Activated T-cell treated with anti-CD3 and anti-CD28 coated beads, Interleukin-2, amount 50 U/mL, for 1 hour (primary cell): ENCODE results near the gene PCDH18.
"Not testable (repeated sequence)": the region's sequence is repeated elsewhere in the genome, so short reads cannot be mapped to it uniquely, and the experiment has no call there.

Experiments
- DNase-seq: peaks from one replicate; pipeline ENCODE4 v3.0.0-alpha.2; 2020

Gene PCDH18

DNA sequence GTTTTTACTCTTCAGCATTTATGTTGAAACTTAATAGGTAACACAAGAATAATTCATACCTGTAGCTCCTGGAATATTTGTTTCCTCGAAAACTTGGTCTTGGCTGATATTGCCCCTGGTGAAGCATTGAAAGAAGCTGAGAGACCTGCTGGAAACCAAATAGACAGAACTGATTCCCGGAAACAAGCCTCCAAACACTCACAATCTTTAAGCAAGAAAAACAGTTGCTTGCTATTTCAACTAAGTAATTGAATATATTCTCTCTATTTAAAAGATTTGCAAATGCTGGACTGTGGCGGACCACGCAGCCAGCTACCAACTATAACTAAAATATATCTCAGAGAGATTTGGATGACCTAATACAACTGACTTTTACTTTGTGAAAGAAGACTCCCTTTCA, 3.6 kb downstream of the PCDH18 start:
- DNase-seq, result no peak

- DNase-seq, result no peak
These were observed 5.6 kb downstream of the PCDH18 start for GRCh38 chr4:137526681-137527080.

GRCh38 chr4:137524725-137525369, 7.4 kb downstream of the PCDH18 start:
- DNase-seq, result no peak

GRCh38 chr4:137523329-137523728, 9.0 kb downstream of the PCDH18 start:
- DNase-seq, result no peak

GRCh38 chr4:137521053-137521452, 11.2 kb downstream of the PCDH18 start:
- DNase-seq, result no peak

- no peak for DNase-seq
These were observed 12.9 kb downstream of the PCDH18 start for GRCh38 chr4:137519406-137519805.

- not testable (repeated sequence) for DNase-seq
These were observed 15.0 kb downstream of the PCDH18 start for GRCh38 chr4:137517323-137517722.

GRCh38 chr4:137514406-137515111, 17.7 kb downstream of the PCDH18 start:
- no peak for DNase-seq

- no peak for DNase-seq
These were observed 21.6 kb downstream of the PCDH18 start for GRCh38 chr4:137510557-137511265.

- no peak for DNase-seq
These were observed 22.4 kb downstream of the PCDH18 start for GRCh38 chr4:137509855-137510282.

GRCh38 chr4:137502339-137503129, 29.8 kb downstream of the PCDH18 start:
- DNase-seq, result no peak

- not testable (repeated sequence) for DNase-seq
These were observed 36.0 kb downstream of the PCDH18 start for GRCh38 chr4:137496267-137496666.

DNA sequence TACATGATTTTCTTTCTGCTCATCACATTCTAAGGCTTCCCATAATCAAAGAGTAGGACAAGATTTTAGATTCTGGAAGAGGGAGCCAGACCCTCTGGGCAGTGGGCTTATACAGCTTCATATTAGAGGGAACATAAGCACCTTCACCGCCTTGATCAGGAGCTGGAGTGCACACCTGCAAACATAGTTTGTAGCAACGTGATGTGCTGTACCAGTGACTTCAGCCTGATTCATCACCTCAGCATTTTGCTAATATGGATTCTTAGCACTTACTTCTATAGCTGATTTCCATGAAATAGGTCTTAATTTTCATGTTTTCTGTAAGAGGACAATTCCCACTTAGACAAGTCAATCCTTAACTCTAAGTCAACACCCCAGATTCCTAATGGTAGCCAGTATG, 36.7 kb downstream of the PCDH18 start:
- DNase-seq, result no peak

DNA sequence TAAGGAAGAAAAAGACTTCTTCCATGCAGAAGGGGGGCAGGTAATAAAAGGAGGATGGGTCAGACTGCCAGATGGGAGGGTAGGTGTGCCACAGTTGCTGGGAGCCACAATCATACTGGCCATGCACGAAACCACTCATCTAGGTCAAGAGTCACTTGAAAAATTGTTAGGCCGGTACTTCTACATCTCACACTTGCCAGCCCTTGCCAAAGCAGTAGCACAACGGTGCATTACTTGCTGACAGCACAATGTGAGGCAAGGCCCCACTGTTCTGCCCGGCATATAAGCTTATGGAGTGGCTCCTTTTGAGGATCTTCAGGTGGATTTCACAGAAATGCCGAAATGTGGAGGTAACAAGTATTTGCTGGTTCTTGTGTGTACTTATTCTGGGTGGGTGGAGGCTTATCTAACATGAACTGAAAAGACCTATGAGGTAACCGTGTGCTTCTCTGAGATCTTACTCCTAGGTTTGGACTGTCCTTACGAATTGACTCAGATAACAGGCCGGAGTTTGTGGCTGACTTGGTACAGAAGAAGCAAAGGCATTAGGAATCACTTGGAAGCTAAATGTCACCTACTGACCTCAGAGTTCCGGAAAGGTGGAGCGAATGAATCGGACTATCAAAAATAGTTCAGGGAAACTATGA, 48.9 kb downstream of the PCDH18 start:
- DNase-seq, result not testable (repeated sequence)

DNA sequence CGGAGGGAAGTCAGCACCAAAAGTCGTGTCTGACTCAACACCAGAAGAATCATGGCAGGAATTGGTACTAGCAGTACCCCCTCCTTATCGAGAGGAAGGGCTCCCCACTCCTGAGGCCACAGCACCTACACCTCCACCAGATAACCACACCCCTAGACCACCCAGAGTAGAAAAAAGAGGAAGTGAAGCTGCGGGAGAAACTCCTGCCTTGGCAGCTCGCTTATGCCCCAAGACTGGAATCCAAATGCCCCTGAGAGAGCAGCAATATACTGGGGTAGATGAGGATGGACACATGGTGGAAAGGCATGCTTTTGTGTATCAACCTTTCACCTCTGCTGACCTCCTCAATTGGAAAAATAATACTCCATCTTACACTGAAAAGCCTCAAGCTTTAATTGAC, 52.6 kb downstream of the PCDH18 start:
- DNase-seq, result not testable (repeated sequence)

DNA sequence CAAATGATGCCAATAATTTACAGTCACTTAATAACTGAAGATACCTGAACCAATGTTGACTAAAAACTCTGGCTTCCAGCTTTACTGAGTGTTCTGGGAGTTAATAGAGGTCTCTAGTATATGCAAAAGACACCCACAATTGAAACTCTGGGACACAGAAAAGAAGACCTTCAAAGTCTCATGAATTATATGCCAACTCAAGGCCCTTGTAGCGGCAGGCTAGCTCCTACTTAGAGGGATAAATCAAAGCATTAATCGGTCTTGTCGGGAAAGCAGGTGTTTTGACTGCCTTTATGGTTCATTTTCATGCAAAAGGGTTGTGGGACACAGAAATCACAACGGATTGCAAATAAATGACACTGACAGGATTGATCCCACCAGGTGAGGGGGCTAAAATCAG, 55.9 kb downstream of the PCDH18 start:
- no peak for DNase-seq

GRCh38 chr4:137474711-137475301, 57.5 kb downstream of the PCDH18 start:
- DNase-seq, result no peak

- no peak for DNase-seq
These were observed 60.4 kb downstream of the PCDH18 start for GRCh38 chr4:137471895-137472294.

DNA sequence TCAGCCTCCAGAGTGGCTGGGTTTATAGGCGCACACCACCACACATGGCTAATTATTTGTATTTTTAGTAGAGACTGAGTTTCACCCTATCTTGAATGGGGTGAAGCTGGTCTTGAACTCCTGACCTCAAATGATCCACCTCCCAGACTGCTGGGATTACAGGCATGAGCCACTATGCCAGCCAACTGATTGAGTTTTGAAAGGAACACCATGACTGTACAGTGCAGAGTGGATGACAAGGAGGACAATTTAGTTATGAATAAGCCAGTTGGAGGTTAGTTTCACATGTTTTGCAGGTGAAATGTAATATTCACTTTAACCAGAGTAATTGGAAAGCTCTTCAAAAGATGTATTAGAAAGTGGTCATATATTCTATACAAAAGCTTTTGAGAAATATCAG, 60.8 kb downstream of the PCDH18 start:
- no peak for DNase-seq

DNA sequence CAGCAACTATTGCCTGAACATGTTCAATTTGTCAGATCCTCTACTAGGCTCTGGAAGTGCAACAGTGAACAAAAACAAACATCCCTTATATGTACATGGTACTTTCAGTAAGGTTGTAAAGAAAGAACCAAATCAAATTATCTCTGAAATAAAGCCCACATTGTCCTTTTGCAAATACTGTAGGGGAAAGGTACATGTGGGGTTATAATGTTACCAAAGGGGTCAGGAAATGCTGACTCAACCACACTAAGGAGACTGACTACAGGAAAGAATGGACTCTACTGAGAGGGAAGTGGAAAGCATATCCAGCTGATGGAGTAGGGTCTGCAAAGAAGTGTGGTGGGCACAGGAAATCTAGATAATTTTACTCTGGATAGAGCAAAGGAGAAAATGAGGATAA, 61.5 kb downstream of the PCDH18 start:
- no peak for DNase-seq
